Measurements from ENCODE around the gene MAML1.

Gene MAML1

DNA sequence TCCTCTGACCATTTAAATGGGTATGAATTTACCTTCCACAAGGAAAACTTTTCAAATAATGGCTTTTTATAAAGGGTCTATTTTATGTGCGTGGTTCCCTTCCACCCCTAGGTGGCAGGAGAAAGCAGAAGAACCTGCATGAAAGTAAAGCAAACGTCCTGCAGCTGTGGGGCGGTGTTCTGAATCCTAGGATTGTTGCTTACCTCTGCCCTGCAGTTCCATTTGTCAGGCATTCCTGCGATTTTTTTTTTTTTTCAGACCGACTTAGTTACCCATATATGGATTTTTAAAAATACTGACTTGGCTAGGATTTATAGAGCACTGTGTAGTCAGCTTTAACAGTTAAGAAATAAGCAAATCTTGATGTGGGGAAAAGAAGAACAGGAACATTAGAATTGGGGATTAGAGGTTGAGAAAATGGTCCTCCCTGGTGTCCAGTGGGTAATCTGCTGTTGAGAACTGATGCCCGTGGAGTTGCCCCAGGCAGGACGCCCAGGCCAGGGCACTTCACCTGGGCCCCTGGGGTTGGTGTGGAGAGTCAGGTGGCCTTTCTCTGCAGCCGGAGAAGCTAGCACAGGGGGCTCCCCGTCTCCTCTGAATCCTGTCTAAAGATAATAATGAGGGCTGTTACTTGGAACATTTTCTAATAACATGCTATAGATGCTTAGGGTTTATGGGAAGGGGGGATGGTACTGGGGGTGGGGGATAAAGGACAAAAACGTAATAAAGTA lies 30.8 kb downstream of the MAML1 start:
- Histone ChIP-seq H3K36me3 (peaks cover 13% of the 10 kb centered on the region; the same call in 1 of the 2 replicates), H3K4me3 (ENCODE audit: low read depth, low read length) (no peak overlapping the region), H3K27ac (no peak overlapping the region), H3K27me3 (ENCODE audit: insufficient read depth, low read depth, severe bottlenecking) (no peaks in the 10 kb centered on the region), H3K9me3 (ENCODE audit: severe bottlenecking) (no peaks in the 10 kb centered on the region)
- peak; percentile 34 for DNase-seq
- TF ChIP-seq CTCF (IDR thresholded peaks at IDR 0.05; ENCODE audit: low read depth, low read length): peak; percentile 54

DNA sequence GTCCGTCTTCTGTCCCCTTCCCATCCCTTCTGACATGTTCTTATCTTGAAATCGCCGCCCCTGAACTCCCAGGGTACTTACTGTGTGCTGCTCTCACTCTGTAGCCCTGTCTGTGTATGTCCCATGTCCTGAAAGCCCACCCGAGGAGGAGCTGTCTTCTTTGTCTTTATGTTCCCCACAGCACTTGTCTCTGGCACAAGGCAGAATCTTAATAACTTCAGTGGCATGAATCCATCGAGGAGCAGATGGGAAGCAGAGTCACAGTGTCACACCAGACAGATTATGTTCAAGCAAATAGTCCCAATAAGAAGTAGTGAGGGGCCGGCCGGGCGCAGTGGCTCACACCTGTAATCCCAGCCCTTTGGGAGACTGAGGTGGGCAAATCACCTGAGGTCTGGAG lies 31.4 kb downstream of the MAML1 start:
- Histone ChIP-seq H3K36me3 (peaks cover 13% of the 10 kb centered on the region; the same call in 1 of the 2 replicates), H3K27ac (no peak overlapping the region), H3K9me3 (ENCODE audit: severe bottlenecking) (no peaks in the 10 kb centered on the region), H3K4me3 (ENCODE audit: low read depth, low read length) (no peak overlapping the region), H3K27me3 (ENCODE audit: insufficient read depth, low read depth, severe bottlenecking) (no peaks in the 10 kb centered on the region)
- no peak for TF ChIP-seq CTCF (IDR thresholded peaks at IDR 0.05; ENCODE audit: low read depth, low read length)
- DNase-seq: no peak

GRCh38 chr5:179765400-179765799 lies 32.8 kb downstream of the MAML1 start:
- H3K27me3 ChIP-seq (ENCODE audit: insufficient read depth, low read depth, severe bottlenecking): no peaks in the 10 kb centered on the region
- no peak overlapping the region for H3K4me3 ChIP-seq (ENCODE audit: low read depth, low read length)
- no peak overlapping the region for H3K27ac ChIP-seq
- no peak for DNase-seq
- H3K36me3 ChIP-seq: peaks cover 13% of the 10 kb centered on the region; the same call in 1 of the 2 replicates
- H3K9me3 ChIP-seq (ENCODE audit: severe bottlenecking): no peaks in the 10 kb centered on the region
- TF ChIP-seq CTCF (IDR thresholded peaks at IDR 0.05; ENCODE audit: low read depth, low read length): no peak

GRCh38 chr5:179766021-179766725 lies 33.6 kb downstream of the MAML1 start:
- no peak overlapping the region for H3K27ac ChIP-seq
- no peaks in the 10 kb centered on the region for H3K27me3 ChIP-seq (ENCODE audit: insufficient read depth, low read depth, severe bottlenecking)
- no peak for DNase-seq
- no peaks in the 10 kb centered on the region for H3K9me3 ChIP-seq (ENCODE audit: severe bottlenecking)
- no peak for TF ChIP-seq CTCF (IDR thresholded peaks at IDR 0.05; ENCODE audit: low read depth, low read length)
- H3K36me3 ChIP-seq: peaks cover 13% of the 10 kb centered on the region; the same call in 1 of the 2 replicates
- H3K4me3 ChIP-seq (ENCODE audit: low read depth, low read length): no peak overlapping the region

DNA sequence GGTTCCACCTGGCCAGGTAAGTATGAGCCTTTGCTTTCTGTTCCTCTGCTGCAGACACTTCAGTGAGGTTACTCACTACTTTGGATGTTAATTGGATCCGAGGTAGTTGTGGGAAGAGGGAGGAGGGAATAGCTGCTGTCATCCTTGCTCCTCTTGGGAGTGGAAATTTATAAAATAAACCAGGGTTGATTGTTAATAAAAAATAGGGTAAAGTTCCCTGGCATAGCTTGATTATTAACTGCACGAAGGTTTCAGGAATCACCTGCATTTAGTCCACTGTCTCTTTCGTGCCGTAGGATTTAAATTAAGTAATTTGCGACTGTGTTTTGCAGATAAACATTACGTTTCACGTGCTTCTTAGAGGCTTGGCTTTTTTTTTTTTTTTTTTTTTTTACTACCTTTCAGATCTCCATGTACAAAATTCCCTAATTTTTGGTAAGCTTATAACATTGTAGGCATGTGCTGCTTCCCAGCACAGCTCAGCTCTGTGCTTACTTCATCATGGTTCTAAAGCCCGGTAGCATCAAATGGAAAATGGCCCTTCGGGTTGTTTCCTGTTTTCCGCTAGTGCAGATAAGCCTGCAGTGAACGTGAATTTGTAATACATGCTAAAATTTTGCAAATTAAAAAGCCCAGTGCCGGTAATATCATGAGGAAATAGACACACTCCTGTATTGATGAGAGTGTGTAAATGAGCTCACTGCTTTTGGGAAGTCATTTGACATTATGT lies 34.3 kb downstream of the MAML1 start:
- no peaks in the 10 kb centered on the region for H3K9me3 ChIP-seq (ENCODE audit: severe bottlenecking)
- no peak for TF ChIP-seq CTCF (IDR thresholded peaks at IDR 0.05; ENCODE audit: low read depth, low read length)
- H3K27ac ChIP-seq: no peak overlapping the region
- no peaks in the 10 kb centered on the region for H3K27me3 ChIP-seq (ENCODE audit: insufficient read depth, low read depth, severe bottlenecking)
- H3K36me3 ChIP-seq: peaks cover 18% of the 10 kb centered on the region
- no peak overlapping the region for H3K4me3 ChIP-seq (ENCODE audit: low read depth, low read length)
- no peak for DNase-seq

All from WERI-Rb-1 (cell line).